Stimulated activated CD8-positive, alpha-beta memory T cell treated with anti-CD3 and anti-CD28 coated beads, Interleukin-15, amount 100 ng/mL, for 1 hour (primary cell): ENCODE results near the gene UROC1.

ENCODE experiments used
- DNase-seq: peaks from one replicate; pipeline ENCODE4 v3.0.0-alpha.2; 2020; ENCODE audit warnings: low read depth

The UROC1 gene

DNA sequence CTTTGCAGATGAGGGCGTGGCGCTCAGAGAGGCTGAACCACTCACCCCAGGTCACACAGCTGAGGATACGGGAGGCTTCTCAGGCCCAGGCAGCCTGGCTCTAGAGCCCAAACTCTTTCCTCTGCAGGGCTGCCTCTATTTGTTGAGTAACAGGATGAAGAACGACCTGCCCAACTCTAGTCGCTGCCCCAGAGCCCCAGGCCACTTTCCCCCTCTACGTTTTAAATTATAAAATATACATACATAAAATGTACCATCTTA is 22.7 kb downstream of the UROC1 start:
- DNase-seq = no peak

DNA sequence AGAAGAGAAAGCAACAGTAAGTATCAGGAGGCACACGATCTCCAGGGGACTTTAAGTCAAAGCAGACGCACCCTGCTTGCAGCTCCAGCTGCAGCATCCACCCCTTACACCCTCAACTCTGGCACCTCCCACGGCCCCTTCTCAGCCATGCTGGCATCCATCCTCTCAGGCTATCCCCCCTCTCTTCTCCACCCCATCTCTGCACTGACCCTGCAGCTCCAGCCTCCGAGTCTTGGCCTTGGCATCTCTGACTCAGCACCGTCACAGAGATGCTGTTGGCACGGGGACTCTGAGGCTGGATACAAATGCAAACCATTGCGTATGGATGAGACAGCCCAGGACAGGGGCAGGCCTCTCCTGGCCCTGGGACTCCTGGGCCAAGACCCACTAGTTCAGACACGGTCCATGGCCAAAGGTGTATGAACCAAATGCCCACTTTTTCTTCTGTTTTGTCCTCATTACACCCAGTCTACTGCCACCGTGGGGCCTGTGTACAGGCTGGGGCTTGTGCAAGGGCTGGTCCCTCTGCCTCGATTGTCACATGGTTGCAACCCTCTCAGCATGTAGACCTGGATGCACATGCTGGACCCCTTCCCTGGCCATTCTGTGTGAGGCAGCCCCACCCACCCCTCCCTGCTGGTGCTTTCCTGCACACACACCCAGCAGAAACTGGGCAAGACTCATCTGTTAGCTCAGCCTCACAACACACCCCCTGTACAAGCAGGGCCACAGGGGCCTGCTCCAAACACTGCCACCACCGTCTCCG is 23.2 kb downstream of the UROC1 start:
- DNase-seq = no peak

DNA sequence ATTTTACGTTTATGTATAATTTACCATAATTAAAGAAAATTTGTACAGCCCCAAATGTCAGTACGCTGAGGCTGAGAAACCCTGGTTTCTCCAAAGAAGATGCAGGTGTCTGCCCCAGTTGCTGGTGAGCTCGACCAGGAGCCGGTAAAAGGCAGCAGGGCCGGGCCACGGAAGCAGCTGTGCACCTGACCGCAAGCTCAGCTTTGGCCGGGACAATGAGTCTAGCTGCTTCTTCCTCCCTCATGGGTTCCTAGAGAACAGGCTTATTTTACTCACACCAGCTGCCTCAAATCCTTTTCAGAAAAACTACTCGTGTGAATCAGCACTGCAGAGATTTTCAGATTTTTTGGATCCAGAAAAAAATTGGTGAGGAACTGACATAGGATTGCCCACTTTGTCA is 23.8 kb downstream of the UROC1 start:
- no peak for DNase-seq

DNA sequence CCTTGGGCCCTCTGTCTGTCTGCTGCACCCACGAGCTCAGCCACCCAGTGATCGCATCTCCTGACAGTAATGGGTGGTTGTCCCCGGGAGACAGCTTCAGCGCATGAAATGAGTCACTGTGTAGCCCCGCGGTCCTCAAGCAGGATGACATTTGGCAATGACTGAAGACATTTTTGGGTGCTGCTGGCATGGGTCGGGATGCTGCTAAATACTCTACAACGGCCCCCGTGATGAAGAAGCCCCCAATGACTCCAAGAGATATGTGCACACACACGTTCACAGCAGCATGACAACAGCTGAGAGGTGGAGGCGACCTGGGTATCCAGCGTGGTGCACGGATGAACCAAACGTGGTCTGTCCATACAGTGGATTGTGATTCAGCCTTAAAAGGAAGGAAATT is 24.5 kb downstream of the UROC1 start:
- DNase-seq = no peak

DNA sequence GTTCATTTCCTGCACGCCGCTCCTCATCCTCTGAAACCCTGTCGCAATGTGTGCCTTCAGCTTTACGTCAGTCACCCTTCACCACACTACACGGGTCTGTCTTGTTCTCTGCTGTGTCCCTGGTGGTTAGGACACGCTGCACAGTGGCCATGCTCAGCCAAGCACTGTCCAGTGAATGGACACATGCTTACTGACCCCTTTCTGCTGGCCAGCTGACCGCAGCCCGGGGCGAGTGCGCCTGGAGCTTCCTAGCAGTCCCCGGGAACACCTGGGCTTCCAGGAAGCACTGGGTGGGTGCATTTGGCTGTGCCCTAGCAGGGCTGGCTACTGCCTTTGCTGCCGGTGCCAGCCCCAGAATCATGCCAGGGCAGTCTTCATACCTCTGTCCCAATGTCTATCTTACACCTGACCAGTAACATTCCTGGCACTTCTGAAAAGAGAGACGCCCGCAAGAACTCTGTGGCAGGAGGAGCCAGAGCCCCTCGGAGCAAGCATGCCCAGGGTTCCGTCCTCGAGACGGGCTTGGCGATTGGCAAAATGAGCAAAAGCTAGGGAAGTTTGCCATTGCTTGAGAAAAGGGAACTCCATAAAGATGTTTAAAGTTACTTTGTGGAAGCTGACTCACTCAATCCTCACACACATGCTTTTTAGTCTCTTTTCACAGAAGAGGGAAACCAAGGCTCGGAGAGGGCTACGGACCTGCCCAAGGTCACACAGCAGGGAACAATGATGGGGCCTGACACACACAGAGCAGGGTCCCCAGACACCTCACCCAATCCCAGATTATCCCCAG is 26.2 kb downstream of the UROC1 start:
- DNase-seq = no peak

DNA sequence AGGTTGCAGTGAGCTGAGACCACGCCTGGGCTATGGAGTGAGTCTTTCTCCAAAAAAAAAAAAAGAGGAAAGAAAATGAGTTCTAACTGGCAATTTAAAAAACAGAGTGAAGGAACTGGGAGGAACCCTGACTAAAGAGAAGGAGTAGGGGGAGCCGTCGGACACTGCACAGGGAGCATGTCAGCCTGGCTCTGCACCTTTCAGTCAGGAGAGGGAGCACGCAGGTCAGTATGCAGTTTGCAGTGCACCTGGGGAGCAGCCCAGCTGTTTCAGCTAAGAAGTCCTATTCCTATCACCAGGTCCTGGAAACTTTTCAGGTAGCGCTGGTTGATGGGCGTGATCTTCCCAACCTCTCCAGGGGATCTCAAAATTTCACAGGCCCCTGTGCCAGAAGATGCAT is 27.0 kb downstream of the UROC1 start:
- DNase-seq = no peak

DNA sequence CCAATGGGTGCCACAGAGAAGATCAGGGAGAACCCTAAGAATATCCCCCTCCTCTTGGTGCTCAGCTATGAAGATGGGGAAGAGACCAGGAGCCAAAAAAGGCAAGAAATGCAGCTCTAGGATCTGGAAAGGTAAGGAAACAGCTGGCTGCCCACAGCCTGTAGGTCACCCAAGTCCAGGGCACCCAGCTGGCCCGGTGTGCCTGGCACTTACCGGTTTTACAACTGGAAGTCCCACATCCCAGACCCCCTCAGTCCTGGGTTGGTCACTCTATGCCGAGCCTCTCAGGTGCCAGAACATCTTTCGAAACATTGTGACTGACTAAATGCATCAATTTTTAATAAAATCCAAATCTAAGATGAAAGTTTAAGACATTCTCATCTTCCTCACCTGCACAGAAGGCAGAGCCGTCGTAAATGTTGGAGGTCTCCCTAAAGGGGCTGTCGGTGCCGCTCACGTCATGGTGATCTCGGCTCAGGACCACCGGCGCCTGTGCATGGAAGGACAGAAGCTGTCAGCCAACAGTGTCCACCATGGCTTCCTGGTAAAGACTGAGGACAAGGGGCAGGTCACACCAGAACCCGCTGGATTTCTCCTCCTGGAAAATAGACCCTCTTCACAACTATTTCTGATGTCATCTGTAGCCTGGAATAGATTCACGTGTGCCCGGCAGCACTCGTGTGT is 28.5 kb downstream of the UROC1 start:
- DNase-seq = no peak

DNA sequence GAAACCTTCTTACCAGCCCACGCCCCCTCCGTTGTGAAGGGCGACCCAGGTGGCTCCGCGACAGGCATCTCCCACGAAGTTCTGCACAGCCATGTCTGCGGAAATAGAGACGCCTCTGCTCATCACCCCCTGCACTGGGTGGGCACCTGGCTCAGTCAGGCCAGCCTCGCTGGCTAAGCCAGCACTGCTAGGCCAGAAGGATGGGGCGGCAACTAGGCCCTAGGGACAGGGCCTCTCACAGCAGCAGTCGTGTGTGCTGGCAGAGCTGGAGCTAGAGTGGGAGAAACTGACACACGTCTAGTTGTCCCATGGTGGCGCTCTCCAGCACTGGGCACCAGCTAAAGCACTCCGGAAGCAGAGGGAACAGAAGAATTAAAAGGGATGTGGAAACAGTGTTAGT is 29.4 kb downstream of the UROC1 start:
- DNase-seq = no peak

DNA sequence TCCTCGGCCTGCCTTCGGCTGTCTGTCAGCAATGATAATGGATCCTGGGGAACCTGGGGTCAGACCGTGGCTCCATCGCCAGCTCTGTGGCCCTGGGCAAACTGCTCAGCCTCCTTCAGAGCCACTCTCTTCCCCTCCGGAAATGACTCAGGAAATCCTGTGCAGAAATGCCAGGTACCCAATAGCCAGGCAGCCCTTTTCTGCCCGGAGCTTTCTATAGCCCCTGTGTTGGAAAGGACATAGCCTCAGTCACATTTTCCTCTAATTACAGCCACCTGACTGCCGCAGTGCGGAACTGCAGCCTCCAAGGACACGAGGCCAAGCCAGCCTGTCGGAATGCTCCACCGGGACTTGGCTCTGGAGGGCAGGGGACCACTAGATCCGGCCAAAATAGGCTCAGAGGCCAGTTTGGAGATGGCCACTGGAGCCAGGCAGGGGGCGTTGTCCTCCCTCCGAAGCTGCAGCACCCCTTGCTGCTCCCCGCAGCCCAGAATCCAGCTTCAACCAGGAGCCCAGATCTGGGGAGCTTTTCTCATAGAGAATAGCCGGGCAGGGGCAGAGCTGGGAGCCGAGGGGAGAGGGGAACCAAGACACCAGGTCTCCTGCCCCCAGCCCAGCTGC is 30.3 kb downstream of the UROC1 start:
- no peak for DNase-seq

DNA sequence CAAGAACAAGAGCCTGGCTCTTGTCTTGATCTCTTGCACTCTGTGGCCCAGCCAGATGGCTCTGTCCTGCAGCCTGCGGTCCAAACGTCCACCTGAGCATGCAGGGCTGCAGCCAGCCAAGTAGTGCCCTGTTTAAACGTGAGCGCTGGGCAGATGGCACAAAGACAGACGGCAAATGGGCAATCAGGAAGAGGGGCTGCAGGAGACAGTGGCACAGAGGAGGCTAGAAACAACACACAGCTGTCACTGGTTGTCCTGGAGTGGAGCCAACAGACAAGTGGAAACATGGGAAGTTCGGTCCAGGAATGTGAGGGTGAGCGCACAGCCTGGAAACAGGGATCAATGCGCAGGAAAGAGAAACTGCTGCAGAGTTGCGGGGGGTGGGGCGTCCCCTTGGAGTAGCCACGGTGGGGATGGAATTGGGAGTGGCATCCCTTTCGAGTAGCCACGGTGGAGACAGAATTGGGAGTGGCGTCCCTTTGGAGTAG is 31.2 kb downstream of the UROC1 start:
- DNase-seq = no peak

DNA sequence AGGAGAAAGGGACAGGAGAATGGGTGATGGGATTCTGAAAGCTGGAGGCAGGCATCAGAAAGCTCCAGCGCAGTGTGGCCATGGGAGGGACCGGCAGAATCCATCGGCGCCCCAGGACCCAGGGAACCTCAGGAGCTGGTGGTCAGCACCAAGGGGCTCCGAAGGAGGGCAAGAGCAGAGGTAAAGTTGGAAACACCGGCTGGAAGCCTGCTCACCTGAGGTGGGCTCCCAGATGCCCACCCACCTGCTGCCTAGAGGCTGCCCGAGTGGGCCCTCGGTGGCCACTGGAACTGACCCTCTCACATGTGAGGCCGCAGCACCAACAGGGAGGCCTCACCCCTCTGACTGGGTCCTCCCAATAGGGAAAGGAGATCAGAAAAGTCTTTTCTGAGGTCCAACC is 31.6 kb downstream of the UROC1 start:
- no peak for DNase-seq

DNA sequence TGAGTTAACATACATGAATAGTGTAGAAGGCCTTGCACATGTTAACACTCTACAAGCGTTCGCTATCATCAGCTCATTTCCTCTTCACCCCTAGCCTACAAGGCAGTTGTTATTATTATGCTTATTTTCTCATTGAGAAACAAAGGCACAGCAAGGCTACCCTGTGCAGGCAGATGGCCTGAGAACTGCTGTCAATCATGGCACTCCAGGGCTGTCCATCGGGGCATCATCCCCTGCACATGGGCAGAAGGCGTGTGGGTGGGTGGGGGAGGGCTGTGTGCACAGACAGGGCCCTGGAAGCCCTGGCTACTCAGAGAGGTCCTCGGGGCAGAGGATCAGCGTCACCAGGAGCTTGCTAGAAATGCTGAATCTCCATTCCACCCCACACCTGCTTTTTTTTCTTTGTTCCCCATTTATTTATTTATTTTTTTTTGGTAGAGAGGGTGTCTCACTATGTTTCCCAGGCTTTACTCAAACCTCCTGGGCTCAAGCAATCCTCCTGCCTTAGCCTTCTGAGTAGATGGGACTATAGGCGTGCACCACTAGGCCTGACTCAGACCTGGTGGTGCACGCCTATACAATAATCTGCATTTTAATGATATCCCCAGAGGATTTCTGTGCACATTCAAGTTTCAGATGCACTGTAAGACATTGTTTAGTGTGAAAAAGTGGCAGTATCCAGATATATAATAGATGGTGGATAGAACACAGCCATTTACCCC is 32.2 kb downstream of the UROC1 start:
- no peak for DNase-seq

DNA sequence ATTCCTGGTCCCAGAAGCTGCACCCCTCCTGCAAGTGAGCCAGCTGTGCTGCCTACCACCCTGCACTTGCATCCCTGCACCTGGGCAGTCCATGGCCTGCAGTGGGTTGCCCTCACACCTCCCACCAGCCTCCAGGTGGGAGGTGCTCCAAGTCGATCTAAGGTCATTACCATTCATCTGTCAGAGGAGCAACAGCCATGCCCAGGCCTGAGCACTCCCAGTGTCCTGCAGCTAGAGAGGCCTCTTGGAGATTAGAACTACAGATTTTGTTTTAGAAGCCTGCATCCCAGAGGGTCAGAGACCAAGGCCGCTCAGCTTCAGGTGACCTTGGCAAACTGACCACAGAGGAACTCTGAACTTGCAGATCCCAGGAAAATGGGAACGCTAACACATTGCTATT is 32.9 kb downstream of the UROC1 start:
- DNase-seq = no peak

DNA sequence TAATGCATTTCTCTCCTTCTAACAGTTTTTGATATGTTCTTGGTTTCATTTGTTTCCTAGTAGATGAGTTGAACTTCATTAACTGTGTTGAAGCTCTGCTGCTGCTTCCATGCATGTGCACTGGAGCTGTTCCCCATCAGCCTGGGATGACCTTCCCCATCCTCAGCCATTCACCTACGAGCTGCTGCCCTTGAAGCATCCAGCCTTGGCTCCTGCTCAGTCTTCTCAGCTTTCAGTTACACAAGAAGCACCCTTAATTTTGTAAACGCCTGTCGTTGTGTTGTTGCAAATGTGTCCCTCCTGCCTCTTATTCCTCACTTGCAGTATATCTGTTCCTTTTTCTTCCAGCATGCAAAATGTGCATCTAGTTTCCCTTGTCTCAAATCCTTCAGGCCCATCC is 33.4 kb downstream of the UROC1 start:
- no peak for DNase-seq

DNA sequence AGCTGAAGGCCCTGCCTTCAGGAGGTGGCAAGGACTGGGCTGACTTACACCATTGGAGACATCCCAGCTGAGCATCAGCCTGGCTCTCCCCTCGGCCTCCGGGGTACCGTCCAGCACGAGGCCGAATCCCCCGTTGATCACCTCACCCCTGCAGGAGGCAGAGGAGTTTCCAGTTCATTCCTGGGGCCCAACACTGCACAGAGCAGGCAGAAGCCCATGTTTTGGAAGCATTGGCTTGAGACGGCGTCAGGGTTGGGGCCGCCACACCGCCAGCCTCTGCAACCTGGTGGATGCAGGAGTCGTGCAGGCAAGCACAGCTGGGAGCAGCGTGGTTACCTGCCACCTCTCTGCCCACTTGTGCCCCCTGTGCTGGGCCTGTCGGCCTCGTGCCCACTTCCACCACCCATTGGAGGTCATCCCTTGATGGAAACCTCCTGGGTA is 34.2 kb downstream of the UROC1 start:
- no peak for DNase-seq

DNA sequence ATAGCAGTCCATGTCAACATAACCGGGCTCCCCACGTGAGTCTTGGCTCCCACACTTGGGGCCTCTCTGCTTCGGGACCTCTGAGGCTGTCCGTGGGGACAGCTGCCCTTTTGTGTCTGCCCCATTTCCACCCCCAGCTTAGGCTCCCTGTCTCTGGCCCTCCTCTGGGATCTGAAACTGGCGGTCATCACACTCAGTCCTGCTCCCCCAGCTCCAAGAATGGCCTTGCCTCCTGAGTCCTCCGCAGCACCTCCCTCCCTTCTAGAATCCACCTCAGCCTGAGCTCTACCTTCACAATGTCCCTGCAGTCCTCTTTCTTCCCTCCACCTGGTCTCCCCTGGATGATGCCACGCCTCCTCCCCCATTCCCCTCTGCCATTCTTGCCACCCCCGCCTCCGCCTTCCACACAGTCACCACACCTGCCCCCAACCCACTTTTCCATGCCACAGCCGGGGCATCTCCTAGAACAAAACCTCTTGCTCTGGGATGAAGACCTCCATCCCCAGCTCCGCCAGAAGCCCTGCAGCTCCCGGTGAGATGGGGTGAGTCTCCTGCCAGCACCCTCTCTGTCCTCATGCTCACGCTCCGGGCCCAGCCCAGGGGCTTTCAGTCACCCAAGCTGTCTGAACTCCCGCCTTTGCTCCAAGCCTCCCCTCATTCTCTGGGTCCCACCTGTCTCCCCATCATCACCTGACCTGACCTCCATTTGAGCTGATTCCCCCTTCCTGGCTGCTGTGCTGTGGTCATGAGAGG is 34.9 kb downstream of the UROC1 start:
- DNase-seq = no peak

DNA sequence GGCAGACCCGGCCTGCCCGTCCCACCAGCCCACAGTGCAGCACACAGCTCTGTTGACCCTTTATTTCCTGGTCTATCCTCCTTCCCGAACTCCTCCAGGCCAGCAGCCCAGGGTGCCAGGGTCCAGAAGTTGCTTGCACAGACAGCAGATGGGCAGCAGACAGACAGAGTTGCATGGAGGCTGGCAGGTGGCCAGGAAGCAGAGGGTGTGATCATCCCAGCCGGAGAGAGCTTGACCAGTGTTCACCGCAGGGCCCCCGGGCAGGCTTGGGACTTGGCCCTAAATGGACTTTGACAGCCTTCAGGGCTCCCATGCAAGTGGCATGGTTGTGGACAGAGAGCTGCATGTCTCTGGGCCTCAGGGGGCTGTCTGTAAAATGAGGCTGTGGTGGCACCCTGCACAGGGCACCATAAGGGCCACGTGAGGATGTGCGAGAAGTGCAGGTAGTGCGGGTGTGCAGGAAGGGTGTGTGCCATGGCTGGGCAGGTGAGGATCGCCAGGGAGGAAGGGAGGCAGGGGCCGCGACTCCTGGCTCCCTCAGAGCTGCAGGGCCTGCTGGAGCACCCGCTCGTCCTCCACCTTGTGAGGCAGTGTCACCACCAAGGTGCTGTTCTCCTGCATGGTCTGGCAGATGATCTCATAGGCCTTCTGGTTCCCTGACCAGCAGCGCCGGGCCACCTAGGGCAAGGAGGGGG is 35.6 kb downstream of the UROC1 start:
- DNase-seq = no peak

DNA sequence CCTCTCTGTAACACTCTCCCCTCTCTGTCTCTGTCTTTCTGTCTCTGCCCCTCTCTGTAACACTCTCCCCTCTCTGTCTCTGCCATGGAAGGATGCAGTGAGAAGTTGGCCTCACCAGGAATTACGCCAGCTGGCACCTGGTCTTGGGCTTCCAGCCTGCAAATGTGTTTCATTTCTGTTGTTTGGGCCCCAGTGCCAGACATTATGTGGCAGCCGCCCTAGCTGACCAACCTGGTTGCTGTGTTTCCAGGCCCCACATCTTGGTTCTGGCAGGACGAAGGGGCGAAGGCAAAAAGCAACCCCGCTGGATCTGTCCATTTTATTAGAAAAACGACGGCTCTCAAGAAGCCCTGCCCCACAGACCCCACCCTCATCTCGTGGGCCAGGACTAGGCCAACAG is 36.7 kb downstream of the UROC1 start:
- DNase-seq = no peak

DNA sequence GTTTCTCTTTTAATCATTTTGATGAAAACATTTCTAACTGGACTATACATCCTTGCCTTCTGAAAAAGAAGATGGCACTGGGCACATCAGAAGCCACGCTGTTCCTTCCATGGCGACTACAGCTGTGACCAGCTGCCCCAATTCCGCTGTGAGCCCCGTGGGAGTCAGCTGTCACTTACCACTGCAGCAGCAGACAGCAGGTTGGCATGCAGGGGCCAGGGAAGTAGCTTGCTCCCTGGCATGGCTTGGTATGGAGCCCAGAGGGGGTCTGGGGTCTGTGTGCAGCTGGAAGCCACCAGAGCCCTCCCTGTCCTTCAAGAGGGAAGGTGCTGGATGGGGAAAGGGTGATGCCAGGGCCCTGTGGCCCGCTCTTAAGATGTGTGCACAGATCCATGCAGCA is 37.4 kb downstream of the UROC1 start:
- DNase-seq = no peak

DNA sequence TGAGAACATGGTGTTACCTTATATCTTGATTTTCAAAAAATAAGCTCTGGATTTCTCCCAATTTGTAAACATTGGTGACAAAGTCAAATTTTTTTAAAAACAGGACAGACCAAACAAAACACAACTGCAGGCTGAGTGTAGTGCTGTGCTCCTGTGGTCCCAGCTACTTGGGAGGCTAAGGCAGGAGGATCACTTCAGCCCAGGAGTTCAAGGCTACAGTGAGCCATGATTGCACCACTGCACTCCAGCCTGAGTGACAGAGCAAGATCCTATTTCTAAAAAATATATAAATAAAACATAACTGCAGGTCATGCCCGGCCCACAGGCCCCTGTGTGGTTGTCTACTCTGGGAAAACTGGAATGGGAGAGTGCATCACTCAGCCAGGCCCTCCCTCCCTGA is 37.9 kb downstream of the UROC1 start:
- no peak for DNase-seq
